Measurements from ENCODE around the gene TFCP2. TPM values are rescaled to one million over a fixed set of nuclear protein-coding genes. Genes with fewer than 3 reads are reported as not detected.
A peak's percentile ranks its signal among the peaks of the same experiment; 100 is the strongest.

Gene TFCP2
- total and polyA plus RNA-seq, 2 of the 13 experiments (the other 11 are each of a cell fraction or from before 2014, with no cell fraction given), result 7.6 to 10.0 TPM

DNA sequence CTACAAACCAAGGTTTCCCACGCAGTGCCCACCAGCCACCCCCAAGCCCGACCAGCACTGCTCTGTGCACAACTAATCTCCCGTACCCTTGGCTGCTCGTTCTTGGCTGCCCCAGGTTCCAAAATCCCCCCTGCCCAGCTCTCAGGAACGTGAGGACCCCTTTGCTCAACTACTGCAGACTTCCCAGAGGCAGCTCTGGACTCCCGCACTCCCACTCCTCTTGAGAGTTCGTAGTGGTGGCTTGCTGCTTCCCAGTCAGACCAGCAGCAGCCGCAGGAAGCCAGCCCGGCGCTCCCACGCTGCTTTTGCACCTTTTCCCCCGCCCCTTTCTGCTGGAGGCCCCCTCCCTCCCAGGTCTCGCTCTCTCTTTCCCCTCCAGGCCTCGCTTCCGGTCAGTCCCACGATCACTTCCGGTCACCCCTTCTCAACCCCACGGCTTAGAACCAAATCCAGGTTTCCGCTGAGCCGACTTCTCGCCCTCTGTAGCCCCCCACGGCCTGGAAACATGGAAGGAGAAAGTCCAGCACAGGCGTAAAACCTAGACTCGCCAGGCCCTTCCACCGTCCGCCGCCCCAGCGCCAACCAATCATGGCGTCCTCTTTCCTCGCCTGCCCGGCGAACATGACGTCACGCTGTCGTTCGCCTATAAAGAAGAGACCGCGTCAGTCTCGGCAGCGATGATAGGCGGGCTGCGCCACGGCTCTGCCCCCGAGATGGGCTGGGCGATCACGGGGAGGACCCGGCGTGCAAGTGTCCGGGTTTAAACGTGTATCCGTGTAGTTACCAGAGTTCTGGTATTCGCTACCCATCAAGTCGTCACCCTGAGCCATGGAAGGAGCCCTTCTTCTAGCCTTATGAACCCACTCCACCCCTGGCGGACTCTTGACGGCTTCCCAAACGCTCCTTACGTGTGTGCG is at the start of gene TFCP2 (continued):
- TF ChIP-seq, protein P1, sequence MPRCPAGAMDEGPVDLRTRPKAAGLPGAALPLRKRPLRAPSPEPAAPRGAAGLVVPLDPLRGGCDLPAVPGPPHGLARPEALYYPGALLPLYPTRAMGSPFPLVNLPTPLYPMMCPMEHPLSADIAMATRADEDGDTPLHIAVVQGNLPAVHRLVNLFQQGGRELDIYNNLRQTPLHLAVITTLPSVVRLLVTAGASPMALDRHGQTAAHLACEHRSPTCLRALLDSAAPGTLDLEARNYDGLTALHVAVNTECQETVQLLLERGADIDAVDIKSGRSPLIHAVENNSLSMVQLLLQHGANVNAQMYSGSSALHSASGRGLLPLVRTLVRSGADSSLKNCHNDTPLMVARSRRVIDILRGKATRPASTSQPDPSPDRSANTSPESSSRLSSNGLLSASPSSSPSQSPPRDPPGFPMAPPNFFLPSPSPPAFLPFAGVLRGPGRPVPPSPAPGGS (CRISPR knock-in tag; IDR thresholded peaks at IDR 0.05), result peak; percentile 59; the same call in 1 of the 2 replicates
- peak; percentile 96 for TF ChIP-seq RFX5 (IDR thresholded peaks at IDR 0.05; ENCODE audit: low read depth, low read length)
- no peak for TF ChIP-seq ZNF432 (CRISPR knock-in tag; IDR thresholded peaks at IDR 0.05; ENCODE audit: borderline replicate concordance)
- TF ChIP-seq, protein P2, sequence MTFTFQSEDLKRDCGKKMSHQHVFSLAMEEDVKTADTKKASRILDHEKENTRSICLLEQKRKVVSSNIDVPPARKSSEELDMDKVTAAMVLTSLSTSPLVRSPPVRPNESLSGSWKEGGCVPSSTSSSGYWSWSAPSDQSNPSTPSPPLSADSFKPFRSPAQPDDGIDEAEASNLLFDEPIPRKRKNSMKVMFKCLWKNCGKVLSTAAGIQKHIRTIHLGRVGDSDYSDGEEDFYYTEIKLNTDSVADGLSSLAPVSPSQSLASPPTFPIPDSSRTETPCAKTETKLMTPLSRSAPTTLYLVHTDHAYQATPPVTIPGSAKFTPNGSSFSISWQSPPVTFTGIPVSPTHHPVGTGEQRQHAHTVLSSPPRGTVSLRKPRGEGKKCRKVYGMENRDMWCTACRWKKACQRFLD (CRISPR knock-in tag; IDR thresholded peaks at IDR 0.05; ENCODE audit: borderline replicate concordance), result no peak
- TF ChIP-seq ZNF549 (CRISPR knock-in tag; IDR thresholded peaks at IDR 0.05), result no peak
- 0 out of 2 replicates have a peak, but pooled peaks have one; percentile 8 for TF ChIP-seq PPARG (CRISPR knock-in tag; conservative IDR thresholded peaks at IDR 0.05)
- peak; percentile 14; the same call in 1 of the 2 replicates for TF ChIP-seq ARHGAP35 (CRISPR knock-in tag; IDR thresholded peaks at IDR 0.05; ENCODE audit: borderline replicate concordance)
- TF ChIP-seq, protein P3, sequence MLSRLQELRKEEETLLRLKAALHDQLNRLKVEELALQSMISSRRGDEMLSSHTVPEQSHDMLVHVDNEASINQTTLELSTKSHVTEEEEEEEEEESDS (CRISPR knock-in tag; IDR thresholded peaks at IDR 0.05; ENCODE audit: borderline replicate concordance), result peak; percentile 55; the same call in 1 of the 2 replicates
- TF ChIP-seq ZNF782 (CRISPR knock-in tag; IDR thresholded peaks at IDR 0.05; ENCODE audit: borderline replicate concordance), result no peak
- peak; percentile 21 for TF ChIP-seq KDM2A (CRISPR knock-in tag; IDR thresholded peaks at IDR 0.05; ENCODE audit: borderline replicate concordance, low read depth)
- TF ChIP-seq ZBTB42 (CRISPR knock-in tag; IDR thresholded peaks at IDR 0.05), result peak; percentile 92; the same call in 1 of the 2 replicates
- TF ChIP-seq ZNF83 (CRISPR knock-in tag; IDR thresholded peaks at IDR 0.05; ENCODE audit: borderline replicate concordance), result 0 out of 2 replicates have a peak, but pooled peaks have one; percentile 12
- peak; percentile 80; the same call in 1 of the 2 replicates for TF ChIP-seq PHF8 (CRISPR knock-in tag; IDR thresholded peaks at IDR 0.05)
- TF ChIP-seq, protein P4, sequence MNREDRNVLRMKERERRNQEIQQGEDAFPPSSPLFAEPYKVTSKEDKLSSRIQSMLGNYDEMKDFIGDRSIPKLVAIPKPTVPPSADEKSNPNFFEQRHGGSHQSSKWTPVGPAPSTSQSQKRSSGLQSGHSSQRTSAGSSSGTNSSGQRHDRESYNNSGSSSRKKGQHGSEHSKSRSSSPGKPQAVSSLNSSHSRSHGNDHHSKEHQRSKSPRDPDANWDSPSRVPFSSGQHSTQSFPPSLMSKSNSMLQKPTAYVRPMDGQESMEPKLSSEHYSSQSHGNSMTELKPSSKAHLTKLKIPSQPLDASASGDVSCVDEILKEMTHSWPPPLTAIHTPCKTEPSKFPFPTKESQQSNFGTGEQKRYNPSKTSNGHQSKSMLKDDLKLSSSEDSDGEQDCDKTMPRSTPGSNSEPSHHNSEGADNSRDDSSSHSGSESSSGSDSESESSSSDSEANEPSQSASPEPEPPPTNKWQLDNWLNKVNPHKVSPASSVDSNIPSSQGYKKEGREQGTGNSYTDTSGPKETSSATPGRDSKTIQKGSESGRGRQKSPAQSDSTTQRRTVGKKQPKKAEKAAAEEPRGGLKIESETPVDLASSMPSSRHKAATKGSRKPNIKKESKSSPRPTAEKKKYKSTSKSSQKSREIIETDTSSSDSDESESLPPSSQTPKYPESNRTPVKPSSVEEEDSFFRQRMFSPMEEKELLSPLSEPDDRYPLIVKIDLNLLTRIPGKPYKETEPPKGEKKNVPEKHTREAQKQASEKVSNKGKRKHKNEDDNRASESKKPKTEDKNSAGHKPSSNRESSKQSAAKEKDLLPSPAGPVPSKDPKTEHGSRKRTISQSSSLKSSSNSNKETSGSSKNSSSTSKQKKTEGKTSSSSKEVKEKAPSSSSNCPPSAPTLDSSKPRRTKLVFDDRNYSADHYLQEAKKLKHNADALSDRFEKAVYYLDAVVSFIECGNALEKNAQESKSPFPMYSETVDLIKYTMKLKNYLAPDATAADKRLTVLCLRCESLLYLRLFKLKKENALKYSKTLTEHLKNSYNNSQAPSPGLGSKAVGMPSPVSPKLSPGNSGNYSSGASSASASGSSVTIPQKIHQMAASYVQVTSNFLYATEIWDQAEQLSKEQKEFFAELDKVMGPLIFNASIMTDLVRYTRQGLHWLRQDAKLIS (CRISPR knock-in tag; IDR thresholded peaks at IDR 0.05), result no peak
- 0 out of 2 replicates have a peak, but pooled peaks have one; percentile 13 for TF ChIP-seq MIER3 (CRISPR knock-in tag; IDR thresholded peaks at IDR 0.05; ENCODE audit: borderline replicate concordance)
- TF ChIP-seq, protein P5, sequence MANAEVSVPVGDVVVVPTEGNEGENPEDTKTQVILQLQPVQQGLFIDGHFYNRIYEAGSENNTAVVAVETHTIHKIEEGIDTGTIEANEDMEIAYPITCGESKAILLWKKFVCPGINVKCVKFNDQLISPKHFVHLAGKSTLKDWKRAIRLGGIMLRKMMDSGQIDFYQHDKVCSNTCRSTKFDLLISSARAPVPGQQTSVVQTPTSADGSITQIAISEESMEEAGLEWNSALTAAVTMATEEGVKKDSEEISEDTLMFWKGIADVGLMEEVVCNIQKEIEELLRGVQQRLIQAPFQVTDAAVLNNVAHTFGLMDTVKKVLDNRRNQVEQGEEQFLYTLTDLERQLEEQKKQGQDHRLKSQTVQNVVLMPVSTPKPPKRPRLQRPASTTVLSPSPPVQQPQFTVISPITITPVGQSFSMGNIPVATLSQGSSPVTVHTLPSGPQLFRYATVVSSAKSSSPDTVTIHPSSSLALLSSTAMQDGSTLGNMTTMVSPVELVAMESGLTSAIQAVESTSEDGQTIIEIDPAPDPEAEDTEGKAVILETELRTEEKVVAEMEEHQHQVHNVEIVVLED (CRISPR knock-in tag; IDR thresholded peaks at IDR 0.05; ENCODE audit: borderline replicate concordance), result peak; percentile 72
- peak; percentile 31; the same call in 1 of the 2 replicates for TF ChIP-seq ESRRA (CRISPR knock-in tag; IDR thresholded peaks at IDR 0.05; ENCODE audit: low read depth)
- TF ChIP-seq ZNF484 (CRISPR knock-in tag; IDR thresholded peaks at IDR 0.05; ENCODE audit: borderline replicate concordance, low read depth), result no peak
- TF ChIP-seq PTBP1 (IDR thresholded peaks at IDR 0.05; ENCODE audit: low read depth, low read length, poor library complexity, severe bottlenecking), result no peak
- no peak for TF ChIP-seq NFE2L2 (IDR thresholded peaks at IDR 0.05; ENCODE audit: low read length)

Data from HepG2 (cell line).